MM.1S (cell line): ENCODE measurements around the gene RUNX2.

ENCODE experiments used
- CTCF ChIP-seq: fragments of 300-600 bp; sonication (generic); IDR thresholded peaks from 2 replicates; pipeline ENCODE4 v1.5.1; 2016; ENCODE audit warnings: antibody characterized with exemption, low read length, mixed read lengths
- EZH2 ChIP-seq: fragments of 300-600 bp; sonication (generic); optimal IDR thresholded peaks from 2 replicates; pipeline ENCODE3; 2017; ENCODE audit warnings: low read depth, mild to moderate bottlenecking, antibody characterized with exemption, low read length, mixed read lengths

GRCh38 chr6:45655745-45656476, 327.8 kb downstream of the RUNX2 start:
- TF ChIP-seq EZH2 (no peak), CTCF (no peak)
